HG03103 (cell line): ENCODE measurements around the gene PRRT1.
A peak's percentile ranks its signal among the peaks of the same experiment; 100 is the strongest.

Experiments
- ATAC-seq: cut with Tn5 transposase; IDR thresholded peaks from one replicate; pipeline ENCODE4 v1.9.1; 2021; ENCODE audit warnings: low read depth; ENCODE audit not compliant: unreplicated experiment

The PRRT1 gene

GRCh38 chr6:32127717-32128592 lies 23.8 kb downstream of the PRRT1 start, which contains the start of gene ATF6B:
Gene ATF6B, minus strand, starts transcription at chr6:32128246. Its CDS starts 39 bp downstream, at chr6:32128207.
- peak; percentile 74 for ATAC-seq

- ATAC-seq = no peak
Observed at GRCh38 chr6:32127409-32127716, 24.4 kb downstream of the PRRT1 start.

DNA sequence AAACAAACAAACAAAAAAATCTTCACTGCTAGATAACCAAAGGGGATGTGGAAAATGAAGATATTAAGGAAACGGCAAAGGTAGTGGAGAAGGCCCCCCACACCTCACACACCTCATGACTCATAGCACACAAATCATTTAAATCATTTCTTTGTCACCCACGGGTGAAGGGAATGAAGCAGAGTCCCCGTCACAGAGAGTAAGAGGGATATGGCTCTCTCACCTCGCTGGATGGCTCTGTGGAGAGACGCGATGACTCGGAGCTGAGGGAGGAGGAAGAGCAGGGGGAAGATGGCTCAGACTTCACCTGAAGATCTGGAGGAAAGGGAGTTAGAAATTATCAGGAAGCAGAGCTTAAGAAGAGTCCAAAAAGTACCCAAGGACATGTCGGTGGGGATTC lies 24.9 kb downstream of the PRRT1 start:
- no peak for ATAC-seq

DNA sequence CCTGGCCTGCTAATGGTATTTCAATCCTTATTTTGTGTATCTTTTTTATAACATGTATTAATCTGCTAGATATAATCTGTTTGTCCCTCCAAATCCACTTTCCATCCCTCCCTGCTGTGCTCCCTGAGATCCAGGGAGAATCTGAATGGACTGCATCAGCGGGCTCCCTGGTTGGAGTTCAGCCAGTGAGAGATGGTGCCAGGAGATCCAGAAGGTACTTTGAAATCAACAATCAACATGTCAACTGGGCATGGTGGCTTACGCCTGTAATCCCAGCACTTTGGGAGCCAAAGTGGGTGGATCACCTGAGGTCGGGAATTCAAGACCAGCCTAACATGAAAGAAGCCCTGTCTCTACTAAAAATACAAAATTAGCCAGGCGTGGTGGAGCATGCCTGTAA lies 28.1 kb downstream of the PRRT1 start:
- no peak for ATAC-seq

- no peak for ATAC-seq
Observed at GRCh38 chr6:32120573-32121059, 31.1 kb downstream of the PRRT1 start.

DNA sequence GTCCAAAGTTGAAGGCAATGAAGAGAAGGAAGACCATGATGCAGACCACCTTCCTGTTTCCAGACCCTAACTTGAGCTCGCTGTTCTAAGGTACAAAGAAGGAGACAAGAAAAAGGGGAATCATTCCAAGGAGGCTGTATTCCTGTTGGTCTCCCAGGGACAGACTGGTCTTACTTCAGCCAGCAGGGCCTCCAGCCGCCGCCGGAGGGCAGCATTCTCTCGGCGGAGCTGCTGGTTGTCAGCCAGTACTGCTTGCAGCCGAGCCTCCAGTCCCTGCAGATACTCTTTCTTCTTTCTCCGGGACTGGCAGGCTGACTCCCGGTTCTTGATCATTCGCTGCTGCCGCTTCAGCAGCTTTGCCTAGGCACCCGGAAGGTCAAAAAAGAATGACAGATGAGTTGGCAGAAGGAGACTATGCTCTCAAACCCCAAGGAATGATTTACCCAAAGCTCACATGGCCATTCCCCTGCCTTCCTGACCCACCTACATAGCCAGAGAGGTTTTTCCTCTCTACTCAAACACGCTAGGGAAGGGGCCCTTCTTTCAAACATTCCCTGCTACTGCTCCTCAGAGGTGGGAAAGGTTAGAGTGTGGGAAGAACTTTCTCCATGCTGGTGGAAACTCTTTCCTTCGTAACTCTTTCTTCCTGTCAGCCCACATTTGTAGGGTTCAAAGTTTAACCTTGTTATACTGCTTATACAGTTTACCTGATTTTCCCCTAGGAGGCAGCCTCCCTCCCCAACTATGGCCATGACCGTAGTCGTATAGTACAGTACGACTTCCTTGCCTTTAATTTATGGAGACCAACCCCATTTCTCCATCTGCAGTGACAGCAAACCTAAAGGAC lies 32.7 kb downstream of the PRRT1 start:
- ATAC-seq = no peak

GRCh38 chr6:32117461-32117860 lies 34.3 kb downstream of the PRRT1 start:
- ATAC-seq = no peak

- ATAC-seq = no peak
Observed at GRCh38 chr6:32116674-32117073, 35.1 kb downstream of the PRRT1 start.

- no peak for ATAC-seq
Observed at GRCh38 chr6:32115623-32116022, 36.1 kb downstream of the PRRT1 start.

DNA sequence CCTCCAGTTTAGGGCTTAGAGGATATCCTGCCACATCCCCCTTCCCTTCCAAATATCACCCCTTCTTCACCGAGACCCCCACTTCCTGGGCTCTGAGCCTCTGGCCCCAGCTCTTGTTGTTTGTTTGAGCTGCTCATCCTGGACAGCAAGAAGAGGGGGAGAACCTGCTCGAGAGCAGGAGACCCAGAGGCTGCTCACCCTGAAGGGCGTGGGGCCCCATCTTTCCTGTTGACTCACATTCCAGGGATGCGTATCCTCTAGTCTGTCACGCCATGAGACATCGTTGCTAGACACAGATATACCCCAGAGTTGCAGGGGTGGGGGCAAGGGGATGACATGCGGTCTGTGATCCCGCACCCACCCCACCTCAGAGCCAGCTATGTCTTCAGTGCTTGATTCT lies 36.9 kb downstream of the PRRT1 start:
- no peak for ATAC-seq

- no peak for ATAC-seq
Observed at GRCh38 chr6:32113386-32114352, 38.1 kb downstream of the PRRT1 start.

GRCh38 chr6:32112431-32112980 lies 39.2 kb downstream of the PRRT1 start:
- no peak for ATAC-seq

DNA sequence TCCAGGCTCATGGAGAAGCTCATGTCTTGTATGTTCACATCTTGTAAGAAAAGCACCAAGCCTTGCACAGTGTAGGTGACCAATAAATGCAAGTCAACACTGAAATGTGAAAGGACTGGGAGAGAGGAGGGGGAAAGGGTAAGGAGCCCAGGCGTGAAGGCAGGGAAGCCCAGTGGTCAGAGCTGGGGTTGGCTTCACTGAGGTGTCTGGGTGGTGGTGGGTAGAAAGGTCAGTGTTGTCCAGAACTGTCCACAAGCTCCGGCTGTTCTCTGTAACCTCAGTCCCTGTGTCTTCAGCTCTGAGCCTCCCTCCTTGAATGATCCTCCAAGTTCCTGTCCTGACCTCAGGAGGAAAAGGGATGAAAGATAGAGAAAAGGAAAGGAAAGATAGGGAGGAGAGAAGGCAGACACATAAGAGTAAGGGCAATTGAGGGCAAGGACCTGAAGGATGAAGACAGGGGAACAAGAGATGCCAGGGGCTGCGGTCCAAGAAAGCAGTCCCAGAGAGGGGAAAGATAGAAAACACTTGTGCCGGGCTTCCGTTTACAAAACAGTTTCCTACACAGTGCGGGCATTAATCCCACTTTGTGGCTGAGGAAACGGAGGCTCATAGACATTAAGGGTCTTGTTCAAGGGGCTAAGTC lies 40.2 kb downstream of the PRRT1 start:
- ATAC-seq = no peak

- ATAC-seq = no peak
Observed at GRCh38 chr6:32110632-32111031, 41.1 kb downstream of the PRRT1 start.

DNA sequence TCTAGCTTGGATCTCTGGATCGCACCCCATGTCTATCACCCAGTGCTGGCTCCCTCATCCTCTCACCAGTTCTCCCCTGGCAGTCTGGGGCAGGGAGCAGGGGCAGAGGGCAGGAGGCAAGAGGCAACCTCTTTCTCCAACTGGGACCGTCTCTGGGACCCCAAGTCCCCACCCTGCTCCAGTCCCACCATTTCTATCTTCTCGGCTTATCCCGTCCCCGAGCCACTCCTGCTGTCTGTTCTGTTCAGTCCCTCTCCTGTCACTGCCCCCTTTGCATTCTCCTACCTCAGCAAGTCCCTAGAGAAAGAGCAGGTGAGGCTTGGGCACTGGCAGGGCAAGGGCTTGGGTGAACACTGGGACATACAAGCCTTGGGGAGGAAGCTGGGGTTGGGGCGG lies 42.0 kb downstream of the PRRT1 start:
- ATAC-seq = no peak

DNA sequence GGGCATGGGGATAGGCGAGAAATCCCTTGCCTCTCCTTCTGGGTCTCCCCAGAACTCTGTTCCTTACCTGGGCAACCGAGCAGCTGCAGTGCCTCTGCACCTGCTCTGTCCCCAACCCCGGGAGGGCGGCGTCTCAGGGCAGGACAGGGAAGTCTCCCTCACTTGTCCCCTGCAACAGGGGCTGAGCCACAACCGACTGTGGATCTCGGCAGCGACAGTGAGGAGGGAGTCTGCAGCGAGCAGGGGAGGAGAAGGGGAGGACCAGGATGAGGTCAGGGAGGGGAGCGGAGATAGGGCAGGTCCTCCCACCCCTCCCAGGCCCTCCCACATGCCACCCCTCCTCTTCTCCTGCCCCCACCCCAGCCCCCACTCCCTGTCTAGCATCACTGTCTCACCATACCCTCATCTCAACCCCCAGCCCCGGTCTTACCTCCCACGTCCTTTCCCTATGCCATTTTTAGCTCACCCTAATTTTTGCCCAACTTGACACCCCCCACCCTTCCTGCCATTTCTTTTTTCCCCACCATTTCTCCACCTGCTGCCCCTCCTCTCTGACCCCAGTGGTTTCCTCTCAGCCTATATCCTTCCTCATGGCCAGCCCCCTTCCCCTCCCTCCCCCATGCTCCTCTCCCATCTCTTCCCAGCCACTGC lies 42.5 kb downstream of the PRRT1 start, which contains the start of gene TNXB:
Gene TNXB (minus strand): TSS at position 225 of the 651 bp plus-strand sequence. CDS start 11,140 bp downstream, outside the sequence.
- ATAC-seq = no peak

- ATAC-seq = no peak
Observed at GRCh38 chr6:32108727-32109113, 43.0 kb downstream of the PRRT1 start.

- no peak for ATAC-seq
Observed at GRCh38 chr6:32108094-32108627, 43.6 kb downstream of the PRRT1 start.

GRCh38 chr6:32107406-32107805 lies 44.3 kb downstream of the PRRT1 start:
- ATAC-seq = no peak
